Stimulated activated CD4-positive, alpha-beta T cell treated with anti-CD3 and anti-CD28 coated beads, Interleukin-4, amount 100 ng/mL, for 1 hour (primary cell): ENCODE measurements around the gene CADM4.

Source experiments
- DNase-seq: peaks from one replicate; pipeline ENCODE4 v3.0.0-alpha.2; 2020

The CADM4 gene

GRCh38 chr19:43578787-43579186, 60.9 kb downstream of the CADM4 start:
- no peak for DNase-seq

- no peak for DNase-seq
Observed at GRCh38 chr19:43575955-43576878, 63.4 kb downstream of the CADM4 start.

- peak; percentile 95 for DNase-seq
Observed at GRCh38 chr19:43575156-43575950, 64.3 kb downstream of the CADM4 start, which contains the start of the genes PINLYP and XRCC1. PINLYP (plus strand) TSS chr19:43575801; CDS start chr19:43577192, 1,391 bp downstream. XRCC1 (minus strand) TSS chr19:43575527; CDS start chr19:43575458, 69 bp downstream.

- DNase-seq, result no peak
Observed at GRCh38 chr19:43574424-43575155, 65.1 kb downstream of the CADM4 start.
